ENCODE measurements around the gene KRT81. TPM values are rescaled to one million over a fixed set of nuclear protein-coding genes. Genes with fewer than 3 reads are reported as not detected.

KRT81 gene
- total and polyA plus RNA-seq, 2 donors (not counting 1 experiment from before 2014, with no cell fraction given) = not detected

GRCh38 chr12:52322069-52322468 is 30.7 kb upstream of the KRT81 start:
- no peaks in the 10 kb centered on the region for H3K36me3 ChIP-seq (replicated peaks in 1 of 2; ENCODE audit: control extremely low read depth in 1 of 2, control insufficient read depth in 1 of 2, extremely low read depth in 1 of 2, insufficient read depth in 2 of 2, low read length in 1 of 2)
- Mint-ChIP-seq H3K27me3 (peaks cover 47% of the 10 kb centered on the region), H3K4me1 (no peaks in the 10 kb centered on the region), H3K9me3 (ENCODE audit: insufficient read depth) (no peaks in the 10 kb centered on the region), H3K27ac (no peak overlapping the region), H3K4me3 (no peak overlapping the region)
- ChIA-PET POLR2A (interaction anchor here (0.7 kb wide), 1 partner anchor 626 kb away, joined by 3 read pairs; no protein-coding TSS in a partner anchor), CTCF (no interaction called here)
- no peaks in the 10 kb centered on the region for H3K79me2 ChIP-seq (ENCODE audit: control insufficient read depth, insufficient read depth, low read length)
- no peaks in the 10 kb centered on the region for H3K9me3 ChIP-seq (ENCODE audit: control extremely low read depth in 1 of 3, control insufficient read depth in 2 of 3, insufficient read depth in 1 of 3, low read length in 2 of 3)
- no peak overlapping the region for H3K4me2 ChIP-seq (replicated peaks; ENCODE audit: low read depth, low read length, poor library complexity, severe bottlenecking)
- H2AFZ ChIP-seq (ENCODE audit: insufficient read depth, low read depth, low read length, poor library complexity, severe bottlenecking) = no peak overlapping the region
- no peak overlapping the region for H3K9ac ChIP-seq (ENCODE audit: low read length)
- peaks cover 0 to 36% (median 7%) of the 10 kb centered on the region in 4 experiments for H3K27me3 ChIP-seq (replicated peaks in 1 of 4; ENCODE audit: control extremely low read depth in 1 of 4, control insufficient read depth in 3 of 4, insufficient read depth in 4 of 4, low read length in 3 of 4)
- WGBS (ENCODE audit: insufficient coverage) = 100% methylated on average over 1 of the region's 1 CpG
- TF ChIP-seq EZH2 (IDR thresholded peaks at IDR 0.05; ENCODE audit: borderline replicate concordance, insufficient read depth, low read depth, low read length, poor library complexity, severe bottlenecking) (no peak), CTCF (IDR thresholded peaks at IDR 0.05) (no peak)
- DNase-seq = no peak
- H3K4me1 ChIP-seq (ENCODE audit: control insufficient read depth in 2 of 2, insufficient read depth in 2 of 2, low read length in 2 of 2) = no peaks in the 10 kb centered on the region
- no peaks in the 10 kb centered on the region for H4K20me1 ChIP-seq (ENCODE audit: control insufficient read depth, insufficient read depth, low read length, poor library complexity, severe bottlenecking)
- intact Hi-C loops (cut with micrococcal nuclease) = no loop called here
- no peak for ATAC-seq (ENCODE audit: low read depth)
- no peak overlapping the region for H3K27ac ChIP-seq (ENCODE audit: low read length in 2 of 2)
- no peak overlapping the region for H3K4me3 ChIP-seq (ENCODE audit: control extremely low read depth in 1 of 5, extremely low read depth in 1 of 5, insufficient read depth in 1 of 5, low read depth in 2 of 5, low read length in 4 of 5)

GRCh38 chr12:52321418-52321817 is 30.1 kb upstream of the KRT81 start:
- Histone ChIP-seq H3K27me3 (replicated peaks in 1 of 4; ENCODE audit: control extremely low read depth in 1 of 4, control insufficient read depth in 3 of 4, insufficient read depth in 4 of 4, low read length in 3 of 4) (peaks cover 0 to 36% (median 7%) of the 10 kb centered on the region in 4 experiments), H3K4me3 (ENCODE audit: control extremely low read depth in 1 of 5, extremely low read depth in 1 of 5, insufficient read depth in 1 of 5, low read depth in 2 of 5, low read length in 4 of 5) (no peak overlapping the region), H3K9ac (ENCODE audit: low read length) (no peak overlapping the region), H4K20me1 (ENCODE audit: control insufficient read depth, insufficient read depth, low read length, poor library complexity, severe bottlenecking) (no peaks in the 10 kb centered on the region), H2AFZ (ENCODE audit: insufficient read depth, low read depth, low read length, poor library complexity, severe bottlenecking) (no peak overlapping the region), H3K4me2 (replicated peaks; ENCODE audit: low read depth, low read length, poor library complexity, severe bottlenecking) (no peak overlapping the region), H3K27ac (ENCODE audit: low read length in 2 of 2) (no peak overlapping the region), H3K9me3 (ENCODE audit: control extremely low read depth in 1 of 3, control insufficient read depth in 2 of 3, insufficient read depth in 1 of 3, low read length in 2 of 3) (no peaks in the 10 kb centered on the region), H3K79me2 (ENCODE audit: control insufficient read depth, insufficient read depth, low read length) (no peaks in the 10 kb centered on the region), H3K36me3 (replicated peaks in 1 of 2; ENCODE audit: control extremely low read depth in 1 of 2, control insufficient read depth in 1 of 2, extremely low read depth in 1 of 2, insufficient read depth in 2 of 2, low read length in 1 of 2) (no peaks in the 10 kb centered on the region), H3K4me1 (ENCODE audit: control insufficient read depth in 2 of 2, insufficient read depth in 2 of 2, low read length in 2 of 2) (no peaks in the 10 kb centered on the region)
- Mint-ChIP-seq H3K27me3 (peaks cover 47% of the 10 kb centered on the region), H3K4me1 (no peaks in the 10 kb centered on the region), H3K4me3 (no peak overlapping the region), H3K9me3 (ENCODE audit: insufficient read depth) (no peaks in the 10 kb centered on the region), H3K27ac (no peak overlapping the region)
- DNase-seq (no peak), ATAC-seq (ENCODE audit: low read depth) (no peak)
- intact Hi-C loops (cut with micrococcal nuclease) = no loop called here
- POLR2A ChIA-PET = no interaction called here
- CTCF ChIA-PET = no interaction called here
- TF ChIP-seq CTCF (IDR thresholded peaks at IDR 0.05) (no peak), EZH2 (IDR thresholded peaks at IDR 0.05; ENCODE audit: borderline replicate concordance, insufficient read depth, low read depth, low read length, poor library complexity, severe bottlenecking) (no peak)
- 65% methylated on average over 4 of the region's 4 CpGs for WGBS (ENCODE audit: insufficient coverage)
